Muscle of arm (tissue), 12 donors: ENCODE data around the gene C12orf75. TPM values are rescaled to one million over a fixed set of nuclear protein-coding genes. Genes with fewer than 3 reads are reported as not detected.
"Not testable (repeated sequence)": the region's sequence is repeated elsewhere in the genome, so short reads cannot be mapped to it uniquely, and the experiment has no call there.

Experiments used
- DNase-seq: peaks from one replicate; pipeline ENCODE4 v3.0.0-alpha.2; 2013
- polyA plus RNA-seq, 12 donors: library from polyadenylated mRNA; unstranded; fragments of 120-200 nt; gene quantifications; one replicate each; pipeline ENCODE4 v1.2.1, GENCODE V29; 2013; ENCODE audit not compliant: insufficient read length in 12 of 12

Gene C12orf75
- polyA plus RNA-seq, 12 donors: 4.1 to 27.9 (median 8.3) TPM; not detected in 1

DNA sequence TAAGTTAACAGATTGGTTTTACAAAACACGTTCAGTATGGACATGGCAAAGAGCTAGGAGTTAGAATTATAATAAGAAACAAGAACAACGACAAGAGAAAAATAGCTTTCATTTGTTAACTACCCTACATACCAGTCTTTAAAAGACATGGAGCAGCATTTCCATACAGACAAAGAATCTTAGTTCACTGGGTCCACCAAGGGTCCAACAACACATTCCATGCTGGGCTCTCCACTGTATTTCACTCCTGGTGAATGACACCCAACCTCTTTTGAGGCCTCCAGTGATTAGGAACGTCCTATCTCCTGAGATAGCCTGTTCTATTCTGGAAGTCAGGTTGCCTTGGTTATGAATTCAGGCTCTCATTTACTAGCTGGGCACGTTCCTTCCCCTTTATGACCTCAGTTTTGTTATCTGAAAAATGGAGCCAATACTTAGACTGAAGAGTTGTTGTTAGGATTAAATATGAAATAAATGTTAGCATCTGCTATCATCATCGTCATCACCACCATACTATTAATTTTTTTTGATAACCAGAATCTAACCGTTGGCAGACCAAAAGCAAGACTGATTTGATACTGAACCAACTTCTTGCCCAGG is 37.7 kb downstream of the C12orf75 start:
- no peak for DNase-seq

- DNase-seq: no peak
Observed at GRCh38 chr12:105369014-105369413, 38.5 kb downstream of the C12orf75 start.

- DNase-seq: no peak
Observed at GRCh38 chr12:105374303-105374702, 43.8 kb downstream of the C12orf75 start.

GRCh38 chr12:105377077-105377476 is 46.6 kb downstream of the C12orf75 start:
- DNase-seq: no peak

- no peak for DNase-seq
Observed at GRCh38 chr12:105378911-105379310, 48.4 kb downstream of the C12orf75 start.

GRCh38 chr12:105382771-105383622 is 52.5 kb downstream of the C12orf75 start:
- peak; percentile 75 for DNase-seq

DNA sequence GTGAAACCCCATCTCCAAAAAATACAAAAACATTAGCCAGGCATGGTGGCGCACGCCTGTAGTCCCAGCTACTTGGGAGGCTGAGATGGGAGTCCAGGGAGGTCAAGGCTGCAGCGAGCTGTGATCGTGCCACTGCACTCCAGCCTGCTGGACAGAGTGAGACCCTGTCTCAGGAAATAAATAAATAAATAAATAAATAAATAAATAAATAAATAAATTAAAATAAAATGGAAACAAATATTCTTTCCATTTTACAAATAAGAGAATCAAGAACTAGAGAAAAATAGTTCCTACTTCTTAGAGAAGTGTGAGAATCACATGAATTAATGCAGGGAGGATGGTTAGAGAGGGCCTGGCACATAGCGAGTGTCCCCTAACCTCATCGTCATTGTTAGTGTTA is 53.7 kb downstream of the C12orf75 start:
- DNase-seq: no peak

- no peak for DNase-seq
Observed at GRCh38 chr12:105384916-105385535, 54.5 kb downstream of the C12orf75 start.

DNA sequence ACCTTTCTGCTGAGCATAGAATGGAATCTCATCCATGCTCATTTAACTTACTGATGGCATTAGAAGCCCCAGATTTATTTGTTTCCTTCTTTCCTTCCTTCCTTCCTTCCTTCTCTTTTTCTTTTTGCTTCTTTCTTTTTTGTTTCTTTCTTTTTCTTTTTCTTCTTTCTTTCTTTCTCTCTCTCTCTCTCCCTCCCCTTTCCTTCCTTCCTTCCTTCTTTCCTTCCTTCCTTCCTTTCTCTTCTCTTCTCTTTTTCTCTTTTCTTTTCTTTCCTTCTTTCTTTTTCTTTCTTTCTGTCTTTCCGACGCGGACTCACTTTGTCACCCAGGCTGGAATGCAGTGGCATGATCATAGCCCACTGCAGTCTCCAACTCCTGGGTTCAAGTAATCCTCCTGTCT is 55.9 kb downstream of the C12orf75 start:
- no peak for DNase-seq

GRCh38 chr12:105391231-105391630 is 60.7 kb downstream of the C12orf75 start:
- DNase-seq: no peak

DNA sequence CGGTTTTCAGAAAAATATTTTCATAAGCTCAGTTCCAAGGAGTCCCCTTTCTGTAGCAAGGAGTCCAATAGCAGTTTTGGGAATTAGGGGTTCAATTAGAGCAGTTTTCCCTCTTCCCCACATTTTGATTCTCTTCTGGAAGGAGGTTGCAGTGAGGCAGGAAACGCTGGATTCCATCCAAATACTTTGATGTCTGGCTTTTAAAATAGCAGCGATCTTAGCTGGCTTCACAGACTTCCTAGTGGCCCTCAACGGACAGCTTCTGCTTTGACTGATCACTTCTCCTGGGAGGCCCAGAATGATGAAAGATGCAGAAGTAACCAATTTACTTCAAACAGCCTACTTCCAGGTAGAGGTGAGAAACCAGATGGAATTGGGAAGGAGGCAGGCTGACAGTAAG is 63.1 kb downstream of the C12orf75 start:
- peak; percentile 42 for DNase-seq

- DNase-seq: no peak
Observed at GRCh38 chr12:105396024-105396423, 65.5 kb downstream of the C12orf75 start.

DNA sequence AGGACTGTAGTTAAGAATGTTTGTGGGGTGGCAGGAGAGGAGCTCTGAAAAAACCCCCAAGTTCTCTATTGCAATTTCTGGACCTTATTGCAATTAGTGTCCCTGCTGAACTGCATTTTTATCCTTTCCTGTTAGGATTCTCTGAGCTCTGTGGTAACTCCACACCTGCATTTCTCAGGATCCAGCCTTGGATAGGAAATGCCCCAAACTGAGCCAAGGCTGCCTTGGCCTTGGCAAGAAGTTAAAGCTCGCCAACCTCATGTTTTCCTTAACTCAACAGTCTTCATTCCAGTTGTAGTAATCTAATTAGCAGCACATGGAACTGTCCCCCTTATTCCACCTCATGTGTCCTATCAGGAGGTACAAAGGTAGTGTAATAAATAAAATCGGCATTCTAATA is 66.5 kb downstream of the C12orf75 start:
- DNase-seq: no peak

DNA sequence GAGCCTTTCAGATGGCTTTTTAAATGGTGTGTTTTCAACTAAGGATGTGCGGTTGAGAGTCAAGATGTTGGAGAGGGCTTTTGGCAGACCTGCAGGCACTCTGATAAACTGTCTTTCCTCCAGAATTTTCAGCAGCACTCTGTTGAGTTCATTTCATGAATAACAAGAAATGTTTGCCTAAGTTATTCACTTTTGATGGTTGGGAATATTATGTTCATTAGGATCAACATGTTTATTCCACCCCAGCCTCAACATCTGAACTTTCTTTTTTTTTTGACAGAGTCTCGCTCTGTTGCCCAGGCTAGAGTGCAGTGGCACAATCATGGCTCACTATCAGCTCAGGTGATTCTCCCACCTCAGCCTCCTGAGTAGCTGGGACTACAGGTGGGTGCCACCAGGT is 68.4 kb downstream of the C12orf75 start:
- DNase-seq: no peak

DNA sequence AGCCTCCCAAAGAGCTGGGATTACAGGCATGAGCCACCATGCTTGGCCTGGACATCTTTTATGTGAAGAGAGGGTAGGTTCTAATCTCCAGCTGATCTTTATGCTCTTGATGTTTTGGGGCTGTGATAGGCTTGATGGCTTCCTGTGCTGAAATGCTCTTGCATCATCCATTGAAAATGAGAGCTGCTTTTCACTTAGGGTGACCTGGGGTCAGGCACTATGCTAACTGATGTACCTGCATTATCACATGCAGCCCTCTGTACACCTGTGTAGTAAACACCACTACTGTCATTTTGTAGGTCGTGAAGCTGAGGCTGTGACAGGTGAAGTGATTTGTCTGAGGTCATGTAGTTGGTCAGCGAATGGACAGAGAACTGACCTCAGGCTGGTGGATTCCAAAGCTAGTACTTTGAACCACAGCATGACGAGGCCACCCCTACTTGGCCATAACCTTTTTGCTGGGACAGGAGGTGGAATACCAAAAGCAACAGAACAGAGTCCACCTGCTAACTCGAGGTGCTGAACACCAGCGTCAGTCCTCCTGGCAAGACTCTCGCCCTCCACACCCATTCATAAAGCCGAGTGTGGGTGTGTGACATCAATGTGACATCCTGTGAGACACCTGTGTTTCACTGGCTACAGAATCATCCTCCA is 69.1 kb downstream of the C12orf75 start:
- no peak for DNase-seq

DNA sequence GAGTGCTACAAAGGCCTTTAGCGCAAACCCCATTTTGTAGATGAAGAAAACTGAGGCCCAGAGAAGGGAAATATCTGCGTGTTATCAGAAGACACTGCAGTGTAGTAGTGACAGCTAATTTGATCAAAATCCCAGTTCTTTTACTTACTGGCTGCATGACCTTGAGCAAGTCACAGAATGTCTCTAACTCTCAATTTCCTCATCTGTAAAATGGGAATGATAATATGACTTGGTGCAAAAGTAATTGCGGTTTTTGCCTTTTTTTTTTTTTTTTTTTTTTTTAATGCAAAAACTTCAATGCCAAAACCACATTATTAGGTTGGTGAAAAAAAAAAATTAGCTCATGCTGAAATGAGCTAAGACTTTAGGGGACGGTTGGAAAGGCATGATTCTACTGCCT is 69.7 kb downstream of the C12orf75 start:
- DNase-seq: no peak

- no peak for DNase-seq
Observed at GRCh38 chr12:105401198-105401597, 70.7 kb downstream of the C12orf75 start.

- DNase-seq: no peak
Observed at GRCh38 chr12:105402366-105402765, 71.9 kb downstream of the C12orf75 start.

DNA sequence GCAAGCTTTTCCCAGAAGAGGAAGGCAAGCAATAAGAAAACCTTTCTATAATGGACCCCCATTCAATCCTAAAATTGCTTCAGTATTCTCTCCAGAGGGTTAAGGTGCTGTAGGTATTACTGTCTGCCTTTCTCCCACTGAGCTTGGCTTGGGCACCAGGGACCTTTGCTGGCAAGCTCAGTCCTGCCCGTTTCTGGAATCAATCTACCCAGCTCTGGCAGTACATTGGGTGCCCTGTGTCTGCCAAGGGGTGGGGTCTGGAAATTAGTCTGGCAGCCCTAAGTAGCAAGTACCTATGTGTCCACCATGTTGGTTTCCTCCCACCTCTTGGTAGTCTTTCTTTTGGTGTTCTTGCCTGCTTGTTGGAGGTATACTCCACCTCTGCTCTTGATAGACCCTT is 72.6 kb downstream of the C12orf75 start:
- DNase-seq: no peak

GRCh38 chr12:105404134-105404533 is 73.6 kb downstream of the C12orf75 start:
- DNase-seq: not testable (repeated sequence)

- no peak for DNase-seq
Observed at GRCh38 chr12:105406497-105406896, 76.0 kb downstream of the C12orf75 start.

DNA sequence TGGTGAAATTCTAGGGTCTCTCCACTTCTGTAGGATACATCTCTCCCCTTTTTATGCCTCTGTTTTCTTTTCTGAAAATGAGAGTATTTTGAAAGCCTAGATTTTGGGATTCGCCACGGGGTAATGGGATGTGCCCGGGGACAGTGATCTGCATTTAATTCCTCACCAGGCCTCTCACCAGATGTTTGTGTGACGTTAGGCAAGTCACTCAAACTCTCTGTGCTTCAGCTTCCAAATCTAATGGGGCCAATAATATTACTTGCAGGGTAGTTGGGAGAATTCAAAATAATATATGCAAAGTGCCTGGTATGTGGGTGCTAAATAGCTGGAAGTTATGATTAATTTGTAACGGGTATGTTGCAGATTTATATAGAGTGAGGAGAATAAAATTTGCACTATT is 78.8 kb downstream of the C12orf75 start:
- no peak for DNase-seq
